Psoas muscle (tissue), 8 donors: ENCODE data around the gene BRAF. TPM values are rescaled to one million over a fixed set of nuclear protein-coding genes. Genes with fewer than 3 reads are reported as not detected.
"Not testable (repeated sequence)": the region's sequence is repeated elsewhere in the genome, so short reads cannot be mapped to it uniquely, and the experiment has no call there.

ENCODE experiments used
- ATAC-seq, 4 donors: fragments of 200-7000 bp; cut with Tn5 transposase; one replicate each; pipeline ENCODE4 v1.9.1; 2020; ENCODE audit warnings: moderate library complexity in 3 of 4, mild to moderate bottlenecking in 2 of 4
- DNase-seq, 2 donors: peaks; one replicate each; pipeline ENCODE4 v3.0.0-alpha.2; 2020
- H3K27ac ChIP-seq: fragments of 200-600 bp; one replicate; pipeline ENCODE4 v1.8.0; 2022
- H3K27me3 ChIP-seq, 3 donors: fragments of 200-600 bp in 1 of 3; one replicate each; pipeline versions ENCODE4 v1.6.1 to v1.8.0; 2013 to 2022; ENCODE audit warnings: low read length in 2 of 3, mild to moderate bottlenecking in 2 of 3, moderate library complexity in 1 of 3; ENCODE audit not compliant: insufficient read depth in 3 of 3
- H3K36me3 ChIP-seq, 2 donors: fragments of 200-600 bp in 1 of 2; one replicate each; pipeline versions ENCODE4 v1.6.1 to v1.8.0; 2013 to 2022; ENCODE audit warnings: low read depth in 1 of 2, mild to moderate bottlenecking in 1 of 2, moderate library complexity in 1 of 2; ENCODE audit not compliant: insufficient read depth in 1 of 2
- H3K4me1 ChIP-seq: fragments of 200-600 bp; one replicate; pipeline ENCODE4 v1.8.0; 2022
- H3K4me3 ChIP-seq: fragments of 200-600 bp; one replicate; pipeline ENCODE4 v1.8.0; 2022; ENCODE audit warnings: mild to moderate bottlenecking
- H3K9me3 ChIP-seq: fragments of 200-600 bp; one replicate; pipeline ENCODE4 v1.8.0; 2022
- CTCF ChIP-seq: fragments of 200-600 bp; IDR thresholded peaks from one replicate; pipeline ENCODE4 v1.8.0; 2022; ENCODE audit warnings: antibody characterized with exemption
- WGBS, 3 donors: extraction: QIAGEN DNeasy Blood & Tissue Kit; methylation state at CpG; one replicate each; pipeline versions ENCODE4 v1.1.6 to v1.1.7; 2013; 5-methylcytosine and 5-hydroxymethylcytosine counted together
- intact Hi-C, 2 donors: fragments of 100-400 bp; cut with DNase I; formaldehyde crosslinking; loops; one replicate each; pipeline versions ENCODE4 v1.11.0 to v1.14.2; 2022
- polyA plus RNA-seq, 3 donors: library from polyadenylated mRNA; stranded (reverse); fragments of 200-250 nt; gene quantifications; one replicate each; pipeline ENCODE4 v1.2.3, GENCODE V29; 2013
- total RNA-seq, 4 donors: library from RNA; stranded (reverse); fragmentation: NEBNext Ultra II Directional in 2 of 4; extraction: Animal tissue kit (Norgen Biotek cat#: 25700) in 2 of 4; gene quantifications; one replicate each; pipeline versions ENCODE4 v1.2.1 to v1.2.4, GENCODE V29; 2021 to 2023
- donor health status: healthy with polysubstance abuse.
- donor health status: DM: no; HTN: no; CAD: no; lungs with moderate emphysema.
- donor health status: Bipolar disorder and iron deficiency.
- donor health status: healthy.
- donor health status: DM: yes; HTN: yes; CAD: no.
- donor health status: DM: no; HTN: no; CAD: no.
- donor health status: DM: no; HTN: no; CAD: no.
- donor health status: DM: yes; HTN: yes; CAD: no.

BRAF gene
- total and polyA plus RNA-seq, 7 donors, result 5.0 to 22.6 (median 16.8) TPM

- H3K4me1 ChIP-seq, result no peaks in the 10 kb centered on the region
- no peak for TF ChIP-seq CTCF
- 71 to 81% (median 72%) methylated on average over 2 of the region's 2 CpGs for WGBS, 3 donors
- no peaks in the 10 kb centered on the region for H3K27me3 ChIP-seq
- intact Hi-C loops, result no loop called here
- ATAC-seq (no peak), DNase-seq (no peak)
- H3K27ac ChIP-seq, result no peak overlapping the region
- peaks cover 0 to 40% of the 10 kb centered on the region in 2 donors for H3K36me3 ChIP-seq
- H3K4me3 ChIP-seq, result no peak overlapping the region
- H3K9me3 ChIP-seq, result no peaks in the 10 kb centered on the region
Observed at GRCh38 chr7:140744005-140744404, 180.7 kb downstream of the BRAF start.

- ATAC-seq, H3K27me3 ChIP-seq, intact Hi-C loops, DNase-seq, H3K4me1 ChIP-seq, H3K9me3 ChIP-seq, H3K4me3 ChIP-seq, H3K27ac ChIP-seq: not testable (repeated sequence)
- 83 to 100% (median 96%) methylated on average over 2 of the region's 4 CpGs for WGBS, 3 donors
- peaks cover 3 to 40% of the 10 kb centered on the region in 2 donors for H3K36me3 ChIP-seq
Observed at GRCh38 chr7:140743255-140743654, 181.5 kb downstream of the BRAF start.

GRCh38 chr7:140738280-140738679, 186.4 kb downstream of the BRAF start:
- DNase-seq (no peak), ATAC-seq (no peak)
- H3K27me3 ChIP-seq, result no peaks in the 10 kb centered on the region
- no peak overlapping the region for H3K4me3 ChIP-seq
- H3K27ac ChIP-seq, result no peak overlapping the region
- TF ChIP-seq CTCF, result no peak
- H3K9me3 ChIP-seq, result no peaks in the 10 kb centered on the region
- H3K4me1 ChIP-seq, result no peaks in the 10 kb centered on the region
- peaks cover 3 to 47% of the 10 kb centered on the region in 2 donors for H3K36me3 ChIP-seq
- intact Hi-C loops, result no loop called here

GRCh38 chr7:140734729-140735128, 190.0 kb downstream of the BRAF start:
- no peak overlapping the region for H3K4me3 ChIP-seq
- no peaks in the 10 kb centered on the region for H3K9me3 ChIP-seq
- TF ChIP-seq CTCF, result no peak
- no peaks in the 10 kb centered on the region for H3K27me3 ChIP-seq
- ATAC-seq (no peak), DNase-seq (no peak)
- intact Hi-C loops, result no loop called here
- no peak overlapping the region for H3K27ac ChIP-seq
- H3K36me3 ChIP-seq, result peaks cover 3 to 55% of the 10 kb centered on the region in 2 donors
- 92 to 94% (median 93%) methylated on average over 2 of the region's 2 CpGs for WGBS, 3 donors
- H3K4me1 ChIP-seq, result no peaks in the 10 kb centered on the region

- TF ChIP-seq CTCF, result no peak
- DNase-seq, result no peak
- 60 to 71% (median 61%) methylated on average over 2 of the region's 2 CpGs for WGBS, 3 donors
Observed at GRCh38 chr7:140734096-140734495, 190.6 kb downstream of the BRAF start.

More at GRCh38 chr7:140734096-140734495, 190.6 kb downstream of the BRAF start:
- intact Hi-C loops, result no loop called here
- ATAC-seq, result no peak
- H3K4me1 ChIP-seq, result no peaks in the 10 kb centered on the region
- H3K9me3 ChIP-seq, result no peaks in the 10 kb centered on the region
- no peak overlapping the region for H3K4me3 ChIP-seq
- no peak overlapping the region for H3K27ac ChIP-seq
- peaks cover 3 to 54% of the 10 kb centered on the region in 2 donors for H3K36me3 ChIP-seq
- no peaks in the 10 kb centered on the region for H3K27me3 ChIP-seq
